Iris pigment epithelial cell (primary cell): ENCODE data around the gene CASK.
A peak's percentile ranks its signal among the peaks of the same experiment; 100 is the strongest.

ENCODE experiments used
- DNase-seq: peaks from one replicate; pipeline ENCODE4 v3.0.0-alpha.2; 2011; ENCODE audit warnings: low read depth

CASK gene

GRCh38 chrX:41470706-41471105 lies 452.6 kb downstream of the CASK start:
- no peak for DNase-seq

- peak; percentile 47 for DNase-seq
These were observed 454.6 kb downstream of the CASK start for GRCh38 chrX:41468647-41469323.
